HL-60 (cell line): Measurements from ENCODE around the gene FERMT3.

ENCODE experiments used
- DNase-seq, 2 experiments: peaks; one replicate each; pipeline ENCODE4 v3.0.0-alpha.2; 2010 to 2020; ENCODE audit warnings: low read depth in 1 of 2, low spot score in 1 of 2
- H3K27ac ChIP-seq: fragments of 250-450 bp; sonication (Bioruptor Pico); replicated peaks from 2 replicates; pipeline ENCODE4 v1.5.1; 2020; ENCODE audit warnings: mild to moderate bottlenecking, moderate library complexity
- H3K27me3 ChIP-seq: fragments of 250-450 bp; sonication (Bioruptor Pico); 2 replicates; pipeline ENCODE4 v1.5.1; 2021; ENCODE audit warnings: mild to moderate bottlenecking, moderate library complexity; ENCODE audit not compliant: insufficient read depth, poor library complexity, severe bottlenecking
- H3K4me3 ChIP-seq: replicated peaks from 2 replicates; pipeline ENCODE4 v1.5.1; 2011; ENCODE audit warnings: mild to moderate bottlenecking, control low read depth, low read length; ENCODE audit not compliant: insufficient read depth
- CTCF ChIP-seq: IDR thresholded peaks from one replicate; pipeline ENCODE4 v1.5.1; 2011; ENCODE audit warnings: low read length, control low read depth, inconsistent platforms; ENCODE audit not compliant: insufficient read depth
- GABPA ChIP-seq: IDR thresholded peaks from 2 replicates; pipeline ENCODE4 v1.6.1; 2012; ENCODE audit warnings: low read depth
- POLR2AphosphoS5 ChIP-seq: IDR thresholded peaks from 2 replicates; pipeline ENCODE4 v1.6.1; 2012; ENCODE audit warnings: low read depth
- REST ChIP-seq: IDR thresholded peaks from 2 replicates; pipeline ENCODE4 v1.6.1; 2012; ENCODE audit warnings: low read depth; ENCODE audit not compliant: insufficient replicate concordance
- SPI1 ChIP-seq: IDR thresholded peaks from 2 replicates; pipeline ENCODE4 v1.6.1; 2012; ENCODE audit warnings: low read depth, mild to moderate bottlenecking, borderline replicate concordance

Gene FERMT3

GRCh38 chr11:64234647-64235379 lies 28.3 kb downstream of the FERMT3 start:
- no peak for TF ChIP-seq SPI1
- Histone ChIP-seq H3K4me3 (peak overlapping the region; percentile 53), H3K27ac (no peak overlapping the region), H3K27me3 (no peaks in the 10 kb centered on the region)
- no peak for DNase-seq

- peak overlapping the region; percentile 53 for H3K4me3 ChIP-seq
- H3K27ac ChIP-seq, result no peak overlapping the region
- H3K27me3 ChIP-seq, result no peaks in the 10 kb centered on the region
- no peak for DNase-seq
- TF ChIP-seq CTCF (no peak), POLR2AphosphoS5 (no peak), SPI1 (no peak), REST (no peak), GABPA (no peak)
These were observed 29.1 kb downstream of the FERMT3 start for GRCh38 chr11:64235437-64236161.

GRCh38 chr11:64237484-64237951 lies 31.0 kb downstream of the FERMT3 start:
- Histone ChIP-seq H3K27me3 (no peaks in the 10 kb centered on the region), H3K4me3 (no peak overlapping the region), H3K27ac (peak overlapping the region; percentile 97)
- TF ChIP-seq SPI1 (no peak), CTCF (no peak), POLR2AphosphoS5 (no peak), GABPA (no peak), REST (no peak)
- DNase-seq, result no peak

- Histone ChIP-seq H3K27ac (peak overlapping the region; percentile 97), H3K4me3 (no peak overlapping the region), H3K27me3 (no peaks in the 10 kb centered on the region)
- TF ChIP-seq REST, result no peak
- no peak for TF ChIP-seq GABPA
- TF ChIP-seq SPI1, result peak; percentile 78
- TF ChIP-seq CTCF, result no peak
- no peak for TF ChIP-seq POLR2AphosphoS5
- DNase-seq, result peak in 1 of 2 experiments; percentile 70
These were observed 31.6 kb downstream of the FERMT3 start for GRCh38 chr11:64238076-64238475.
